Progenitor cell of endocrine pancreas (in vitro differentiated cells): ENCODE results near the gene ST7. TPM values are rescaled to one million over a fixed set of nuclear protein-coding genes. Genes with fewer than 3 reads are reported as not detected.

Experiments used
- DNase-seq: peaks from one replicate; pipeline ENCODE4 v3.0.0; 2021; ENCODE audit warnings: low spot score; ENCODE audit not compliant: unreplicated experiment
- H3K27ac Mint-ChIP-seq: 2 replicates; pipeline ENCODE4 v1.8.0; 2021; ENCODE audit warnings: mild to moderate bottlenecking, moderate library complexity, mixed read lengths
- H3K27me3 Mint-ChIP-seq: 2 replicates; pipeline ENCODE4 v1.8.0; 2021; ENCODE audit warnings: mixed read lengths
- H3K36me3 Mint-ChIP-seq: 2 replicates; pipeline ENCODE4 v1.8.0; 2022; ENCODE audit warnings: mixed read lengths; ENCODE audit not compliant: insufficient read depth
- H3K4me1 Mint-ChIP-seq: 2 replicates; pipeline ENCODE4 v1.8.0; 2021; ENCODE audit warnings: low read depth, mixed read lengths
- H3K4me3 Mint-ChIP-seq: 2 replicates; pipeline ENCODE4 v1.8.0; 2021; ENCODE audit warnings: low read depth, mild to moderate bottlenecking, moderate library complexity, mixed read lengths
- H3K9me3 Mint-ChIP-seq: 2 replicates; pipeline ENCODE4 v1.8.0; 2021; ENCODE audit warnings: low read depth, mixed read lengths
- CTCF ChIP-seq: fragments of 200-600 bp; sonication (generic); IDR thresholded peaks from one replicate; pipeline ENCODE4 v1.5.0; 2021; ENCODE audit warnings: antibody characterized with exemption, mild to moderate bottlenecking; ENCODE audit not compliant: unreplicated experiment
- total RNA-seq: library from RNA; stranded (reverse); gene quantifications from 2 replicates; pipeline ENCODE4 v1.2.1, GENCODE V29; 2021

The ST7 gene
- total RNA-seq, 1 donor from 2014 or later = 24.8 TPM

- no peaks in the 10 kb centered on the region for H3K9me3 Mint-ChIP-seq
- no peak for DNase-seq
- H3K27me3 Mint-ChIP-seq = peaks cover 3% of the 10 kb centered on the region
- H3K4me1 Mint-ChIP-seq = peaks cover 9% of the 10 kb centered on the region
- TF ChIP-seq CTCF = no peak
- no peak overlapping the region for H3K27ac Mint-ChIP-seq
- peaks cover 3% of the 10 kb centered on the region for H3K36me3 Mint-ChIP-seq
- no peak overlapping the region for H3K4me3 Mint-ChIP-seq
Measured at GRCh38 chr7:117216436-117217069, 263.3 kb downstream of the ST7 start.

- Mint-ChIP-seq H3K27ac (no peak overlapping the region), H3K9me3 (no peaks in the 10 kb centered on the region), H3K27me3 (peaks cover 7% of the 10 kb centered on the region), H3K4me3 (no peak overlapping the region), H3K36me3 (peaks cover 5% of the 10 kb centered on the region), H3K4me1 (peaks cover 9% of the 10 kb centered on the region)
- DNase-seq = no peak
- TF ChIP-seq CTCF = no peak
Measured at GRCh38 chr7:117217106-117218035, 264.1 kb downstream of the ST7 start.

- H3K36me3 Mint-ChIP-seq = peaks cover 15% of the 10 kb centered on the region
- TF ChIP-seq CTCF = no peak
- H3K27me3 Mint-ChIP-seq = peaks cover 19% of the 10 kb centered on the region
- H3K27ac Mint-ChIP-seq = no peak overlapping the region
- H3K4me1 Mint-ChIP-seq = peaks cover 9% of the 10 kb centered on the region
- no peak for DNase-seq
- no peak overlapping the region for H3K4me3 Mint-ChIP-seq
- H3K9me3 Mint-ChIP-seq = no peaks in the 10 kb centered on the region
Measured at GRCh38 chr7:117218700-117219099, 265.4 kb downstream of the ST7 start.

GRCh38 chr7:117219485-117219884 lies 266.2 kb downstream of the ST7 start:
- Mint-ChIP-seq H3K9me3 (no peaks in the 10 kb centered on the region), H3K4me1 (peaks cover 9% of the 10 kb centered on the region), H3K27me3 (peaks cover 23% of the 10 kb centered on the region), H3K36me3 (peaks cover 16% of the 10 kb centered on the region), H3K27ac (no peak overlapping the region), H3K4me3 (no peak overlapping the region)
- no peak for TF ChIP-seq CTCF
- no peak for DNase-seq

GRCh38 chr7:117220836-117221235 lies 267.5 kb downstream of the ST7 start:
- no peak overlapping the region for H3K4me3 Mint-ChIP-seq
- H3K27ac Mint-ChIP-seq = no peak overlapping the region
- peaks cover 16% of the 10 kb centered on the region for H3K4me1 Mint-ChIP-seq
- no peaks in the 10 kb centered on the region for H3K9me3 Mint-ChIP-seq
- DNase-seq = no peak
- peaks cover 18% of the 10 kb centered on the region for H3K36me3 Mint-ChIP-seq
- H3K27me3 Mint-ChIP-seq = peaks cover 28% of the 10 kb centered on the region
- TF ChIP-seq CTCF = no peak
